ENCODE measurements around the gene HHATL. TPM values are rescaled to one million over a fixed set of nuclear protein-coding genes. Genes with fewer than 3 reads are reported as not detected.

Gene HHATL
- polyA plus RNA-seq, 3 donors, result not detected

DNA sequence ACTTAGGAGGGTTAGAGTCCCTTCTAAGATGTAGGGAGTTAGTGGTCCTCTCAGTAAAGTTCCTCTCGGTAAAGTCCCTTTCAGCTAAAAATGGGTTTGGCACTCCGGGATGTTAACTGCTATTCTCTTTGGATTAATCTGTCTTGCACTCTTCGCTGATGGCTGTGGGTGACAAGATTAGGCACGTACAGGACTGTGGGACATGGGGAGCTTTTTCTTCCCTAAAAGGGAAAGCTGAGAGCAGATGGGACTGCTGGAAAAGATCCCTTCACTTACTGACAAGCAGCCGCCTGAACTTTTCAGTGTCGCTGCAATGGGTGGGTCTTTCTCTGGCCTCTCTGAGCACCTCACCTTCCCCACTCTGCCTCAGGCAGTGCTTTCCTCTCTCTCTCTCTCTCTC, 16.4 kb upstream of the HHATL start:
- Mint-ChIP-seq H3K4me3 (no peak overlapping the region), H3K36me3 (no peaks in the 10 kb centered on the region), H3K27me3 (ENCODE audit: low read depth in 3 of 3) (peaks cover 1 to 3% (median 2%) of the 10 kb centered on the region in 3 donors), H3K4me1 (peaks cover 43% of the 10 kb centered on the region), H3K9me3 (peaks cover 0 to 3% (median 0%) of the 10 kb centered on the region in 7 donors), H3K27ac (peak overlapping the region in 2 of 7 donors; percentile 5 to 30)
- H4K20me1 ChIP-seq (ENCODE audit: insufficient read depth, low read length), result no peaks in the 10 kb centered on the region
- no peak overlapping the region for H3K9ac ChIP-seq (ENCODE audit: insufficient read depth, low read length, poor library complexity, severe bottlenecking)
- TF ChIP-seq CTCF (IDR thresholded peaks at IDR 0.05), result no peak
- no peak overlapping the region for H3K4me2 ChIP-seq (replicated peaks; ENCODE audit: extremely low read depth, low read length, poor library complexity, severe bottlenecking)
- no peak overlapping the region for H3K4me3 ChIP-seq (replicated peaks in 1 of 3; ENCODE audit: low read depth in 2 of 3, low read length in 3 of 3)
- no peaks in the 10 kb centered on the region for H3K27me3 ChIP-seq (ENCODE audit: control insufficient read depth in 2 of 2, insufficient read depth in 2 of 2, low read length in 2 of 2)
- intact Hi-C loops (cut with micrococcal nuclease), result no loop called here
- WGBS (ENCODE audit: insufficient coverage), result 100% methylated on average over 2 of the region's 6 CpGs
- no peaks in the 10 kb centered on the region for H3K36me3 ChIP-seq (replicated peaks in 1 of 2; ENCODE audit: control insufficient read depth in 1 of 2, insufficient read depth in 2 of 2, low read length in 2 of 2)
- no peak overlapping the region for H3K27ac ChIP-seq (ENCODE audit: low read depth in 1 of 2, low read length in 2 of 2)
- H3K79me2 ChIP-seq (ENCODE audit: insufficient read depth, low read length), result no peaks in the 10 kb centered on the region
- H2AFZ ChIP-seq (ENCODE audit: insufficient read depth, low read depth, low read length, poor library complexity, severe bottlenecking), result no peak overlapping the region
- DNase-seq, result no peak
- H3K4me1 ChIP-seq (ENCODE audit: control insufficient read depth in 1 of 2, insufficient read depth in 2 of 2, low read length in 2 of 2), result peaks cover 35 to 41% of the 10 kb centered on the region in 2 donors
- no peaks in the 10 kb centered on the region for H3K9me3 ChIP-seq (replicated peaks in 1 of 2; ENCODE audit: control insufficient read depth in 1 of 2, insufficient read depth in 1 of 2, low read length in 2 of 2)

DNA sequence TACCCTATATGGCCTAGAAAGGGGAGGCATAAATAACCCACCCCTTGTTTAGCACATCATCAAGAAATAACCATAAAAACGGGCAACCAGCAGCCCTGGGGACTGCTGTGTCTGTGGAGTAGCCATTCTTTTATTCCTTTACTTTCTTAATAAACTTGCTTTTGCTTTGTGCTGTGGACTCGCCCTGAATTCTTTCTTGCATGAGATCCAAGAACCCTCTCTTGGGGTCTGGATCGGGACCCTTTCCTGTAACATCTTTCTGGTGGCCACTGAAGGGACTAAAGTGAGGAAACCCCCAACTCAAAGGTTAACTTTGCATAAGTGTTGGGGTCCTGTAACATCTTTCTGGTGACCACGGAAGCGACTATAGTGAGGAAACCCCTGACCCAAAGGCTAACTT, 15.7 kb upstream of the HHATL start:
- Histone ChIP-seq H3K27me3 (ENCODE audit: control insufficient read depth in 2 of 2, insufficient read depth in 2 of 2, low read length in 2 of 2) (no peaks in the 10 kb centered on the region), H3K27ac (ENCODE audit: low read depth in 1 of 2, low read length in 2 of 2) (peak overlapping the region in 1 of 2 donors; percentile 43), H3K4me3 (replicated peaks in 1 of 3; ENCODE audit: low read depth in 2 of 3, low read length in 3 of 3) (no peak overlapping the region), H4K20me1 (ENCODE audit: insufficient read depth, low read length) (no peaks in the 10 kb centered on the region), H3K36me3 (replicated peaks in 1 of 2; ENCODE audit: control insufficient read depth in 1 of 2, insufficient read depth in 2 of 2, low read length in 2 of 2) (no peaks in the 10 kb centered on the region), H3K4me1 (ENCODE audit: control insufficient read depth in 1 of 2, insufficient read depth in 2 of 2, low read length in 2 of 2) (peaks cover 35 to 41% of the 10 kb centered on the region in 2 donors), H3K4me2 (replicated peaks; ENCODE audit: extremely low read depth, low read length, poor library complexity, severe bottlenecking) (no peak overlapping the region), H3K9me3 (replicated peaks in 1 of 2; ENCODE audit: control insufficient read depth in 1 of 2, insufficient read depth in 1 of 2, low read length in 2 of 2) (no peaks in the 10 kb centered on the region), H3K9ac (ENCODE audit: insufficient read depth, low read length, poor library complexity, severe bottlenecking) (no peak overlapping the region), H2AFZ (ENCODE audit: insufficient read depth, low read depth, low read length, poor library complexity, severe bottlenecking) (no peak overlapping the region), H3K79me2 (ENCODE audit: insufficient read depth, low read length) (no peaks in the 10 kb centered on the region)
- Mint-ChIP-seq H3K36me3 (no peaks in the 10 kb centered on the region), H3K4me3 (no peak overlapping the region), H3K27ac (no peak overlapping the region), H3K4me1 (peaks cover 44% of the 10 kb centered on the region), H3K27me3 (ENCODE audit: low read depth in 3 of 3) (peaks cover 1 to 3% (median 2%) of the 10 kb centered on the region in 3 donors), H3K9me3 (peaks cover 0 to 3% (median 0%) of the 10 kb centered on the region in 7 donors)
- no peak for DNase-seq
- intact Hi-C loops (cut with micrococcal nuclease), result no loop called here
- no peak for TF ChIP-seq CTCF (IDR thresholded peaks at IDR 0.05)
- 100% methylated on average over 1 of the region's 5 CpGs for WGBS (ENCODE audit: insufficient coverage)

All from CD14-positive monocyte (primary cell).